GM18499 (cell line): ENCODE measurements around the gene PLIN4.

Experiments
- ATAC-seq: cut with Tn5 transposase; IDR thresholded peaks from one replicate; pipeline ENCODE4 v1.9.1; 2021; ENCODE audit warnings: moderate number of reproducible peaks; ENCODE audit not compliant: insufficient read depth, unreplicated experiment

Gene PLIN4

GRCh38 chr19:4493929-4494690 is 24.2 kb downstream of the PLIN4 start:
- ATAC-seq: no peak

DNA sequence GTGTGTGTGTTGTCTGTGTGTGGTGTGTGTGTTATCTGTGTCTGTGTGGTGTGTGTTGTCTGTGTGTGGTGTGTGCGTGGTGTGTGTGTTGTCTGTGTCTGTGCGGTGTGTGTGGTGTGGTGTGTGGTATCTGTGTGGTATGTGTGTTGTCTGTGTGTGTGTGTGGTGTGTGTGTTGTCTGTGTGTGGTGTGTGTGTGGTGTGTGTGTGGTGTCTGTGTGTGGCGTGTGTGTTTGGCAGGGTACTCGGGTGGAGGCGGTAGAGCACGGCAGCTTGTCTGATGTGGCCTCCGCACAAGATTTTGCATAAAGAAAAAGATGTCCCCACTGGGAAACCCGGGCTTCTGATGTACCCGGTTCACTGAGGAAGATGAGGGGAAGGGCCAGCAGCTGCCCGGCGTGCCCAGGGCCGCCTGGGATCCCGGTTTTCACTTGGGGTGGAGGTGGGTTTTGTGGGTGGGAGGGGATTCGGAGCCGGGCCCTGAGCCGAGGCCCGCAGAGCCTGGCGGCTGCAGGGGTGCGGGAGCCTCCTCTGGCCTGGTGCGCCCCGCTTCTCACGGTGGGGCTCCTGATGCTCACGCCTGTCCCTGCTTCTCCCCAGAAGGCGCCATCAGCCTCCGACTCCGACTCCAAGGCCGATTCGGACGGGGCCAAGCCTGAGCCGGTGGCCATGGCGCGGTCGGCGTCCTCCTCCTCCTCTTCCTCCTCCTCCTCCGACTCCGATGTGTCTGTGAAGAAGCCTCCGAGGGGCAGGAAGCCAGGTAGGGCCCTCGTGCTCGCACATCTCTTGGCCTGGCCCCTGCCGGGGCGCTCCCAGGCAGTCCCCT is 25.0 kb downstream of the PLIN4 start:
- ATAC-seq: no peak

DNA sequence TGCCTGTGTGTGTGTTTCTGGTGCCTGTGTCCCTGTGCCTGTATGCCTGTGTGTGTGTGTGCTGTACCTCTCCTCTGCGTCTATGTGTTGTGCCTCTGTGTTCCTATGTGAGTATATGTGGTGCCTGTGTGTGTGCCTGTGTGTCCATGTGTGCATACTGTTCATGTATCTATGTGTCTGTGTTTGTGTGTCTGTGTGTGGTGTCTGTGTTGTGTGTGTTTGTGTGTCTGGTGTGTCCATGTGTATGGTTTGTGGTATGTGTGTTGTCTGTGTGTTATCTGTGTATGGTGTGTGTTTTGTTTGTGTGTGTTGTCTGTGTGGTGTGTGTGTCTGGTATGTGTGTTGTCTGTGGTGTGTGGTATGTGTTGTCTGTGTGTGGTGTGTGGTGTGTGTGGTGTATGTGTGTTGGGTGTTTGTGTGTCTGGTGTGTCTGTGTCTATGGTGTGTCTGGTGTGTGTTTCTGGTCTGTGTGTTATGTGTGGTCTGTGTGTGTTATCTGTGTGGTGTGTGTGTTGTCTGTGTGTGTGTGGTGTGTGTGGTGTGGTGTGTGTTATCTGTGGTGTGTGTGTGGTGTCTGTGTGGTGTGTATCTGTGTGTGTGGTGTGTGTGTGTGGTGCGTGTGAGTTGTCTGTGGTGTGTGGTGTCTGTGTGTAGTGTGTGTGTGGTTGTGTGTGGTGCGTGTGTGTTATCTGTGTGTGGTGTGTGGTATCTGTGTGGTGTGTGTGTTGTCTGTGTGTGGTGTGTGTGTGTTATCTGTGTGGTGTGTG is 25.8 kb downstream of the PLIN4 start:
- ATAC-seq: no peak

DNA sequence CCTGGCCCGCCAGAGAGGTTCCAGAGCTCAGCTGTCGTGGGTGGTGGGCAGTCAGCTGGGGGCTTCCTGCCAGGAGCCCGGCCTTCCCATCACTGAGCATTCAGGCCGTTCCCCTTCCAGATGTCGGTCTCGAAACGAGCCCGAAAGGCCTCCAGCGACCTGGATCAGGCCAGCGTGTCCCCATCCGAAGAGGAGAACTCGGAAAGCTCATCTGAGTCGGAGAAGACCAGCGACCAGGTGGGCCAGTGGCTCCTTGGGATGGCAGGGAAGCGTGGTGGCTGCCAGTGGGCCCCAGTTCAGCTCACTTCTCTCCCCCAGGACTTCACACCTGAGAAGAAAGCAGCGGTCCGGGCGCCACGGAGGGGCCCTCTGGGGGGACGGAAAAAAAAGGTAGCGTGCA is 26.8 kb downstream of the PLIN4 start:
- no peak for ATAC-seq

DNA sequence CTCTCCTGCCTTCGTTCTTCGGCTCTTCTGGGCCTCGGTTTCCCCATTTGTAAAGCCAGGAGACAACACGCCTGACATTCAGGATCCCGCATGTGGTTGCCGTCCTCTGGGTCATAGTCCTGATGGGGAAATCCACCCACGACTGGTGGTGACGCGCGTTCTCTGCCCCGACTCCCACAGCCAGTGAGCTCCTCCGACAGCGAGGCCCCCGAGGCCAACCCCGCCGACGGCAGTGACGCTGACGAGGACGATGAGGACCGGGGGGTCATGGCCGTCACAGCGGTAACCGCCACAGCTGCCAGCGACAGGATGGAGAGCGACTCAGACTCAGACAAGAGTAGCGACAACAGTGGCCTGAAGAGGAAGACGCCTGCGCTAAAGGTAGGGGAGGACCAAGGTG is 29.8 kb downstream of the PLIN4 start:
- no peak for ATAC-seq

DNA sequence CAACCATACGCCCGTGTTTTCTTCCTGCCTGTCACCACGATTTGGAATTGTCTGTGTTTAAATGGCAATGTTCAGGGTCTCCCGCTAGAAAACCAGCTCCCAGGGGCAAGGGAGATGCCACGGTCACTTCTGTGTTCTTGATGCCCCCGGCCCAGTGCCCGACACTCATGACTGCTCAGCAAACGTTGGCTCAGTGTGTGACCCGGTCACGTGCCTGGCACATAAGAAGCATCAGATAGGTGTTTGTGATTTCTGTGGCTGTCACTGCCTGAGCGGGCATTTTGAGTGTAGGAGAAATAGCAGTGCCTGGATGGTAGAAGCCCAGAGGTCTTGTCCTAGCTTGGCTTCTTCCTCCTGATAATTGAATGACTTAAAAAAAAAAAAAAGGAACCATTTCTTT is 30.7 kb downstream of the PLIN4 start:
- ATAC-seq: no peak

DNA sequence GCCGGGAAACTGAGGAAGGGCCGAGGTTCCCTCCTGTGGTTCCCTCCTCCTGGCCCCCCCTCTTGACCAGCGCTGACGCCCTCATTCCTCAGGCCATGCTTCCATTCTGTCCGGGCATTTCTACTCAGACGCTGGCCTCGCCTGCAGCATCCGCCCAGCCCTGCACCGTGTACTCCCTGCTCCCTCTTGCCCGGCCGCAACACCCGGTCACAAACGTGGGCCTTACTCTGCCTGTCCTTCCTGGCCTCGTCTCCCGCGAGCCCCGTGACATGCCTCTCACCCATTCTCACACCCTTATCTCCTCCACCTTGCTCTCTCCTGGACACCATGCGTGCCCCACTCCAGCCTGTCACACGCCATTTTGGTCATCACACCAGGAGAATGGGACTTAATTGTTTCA is 34.9 kb downstream of the PLIN4 start:
- ATAC-seq: no peak

DNA sequence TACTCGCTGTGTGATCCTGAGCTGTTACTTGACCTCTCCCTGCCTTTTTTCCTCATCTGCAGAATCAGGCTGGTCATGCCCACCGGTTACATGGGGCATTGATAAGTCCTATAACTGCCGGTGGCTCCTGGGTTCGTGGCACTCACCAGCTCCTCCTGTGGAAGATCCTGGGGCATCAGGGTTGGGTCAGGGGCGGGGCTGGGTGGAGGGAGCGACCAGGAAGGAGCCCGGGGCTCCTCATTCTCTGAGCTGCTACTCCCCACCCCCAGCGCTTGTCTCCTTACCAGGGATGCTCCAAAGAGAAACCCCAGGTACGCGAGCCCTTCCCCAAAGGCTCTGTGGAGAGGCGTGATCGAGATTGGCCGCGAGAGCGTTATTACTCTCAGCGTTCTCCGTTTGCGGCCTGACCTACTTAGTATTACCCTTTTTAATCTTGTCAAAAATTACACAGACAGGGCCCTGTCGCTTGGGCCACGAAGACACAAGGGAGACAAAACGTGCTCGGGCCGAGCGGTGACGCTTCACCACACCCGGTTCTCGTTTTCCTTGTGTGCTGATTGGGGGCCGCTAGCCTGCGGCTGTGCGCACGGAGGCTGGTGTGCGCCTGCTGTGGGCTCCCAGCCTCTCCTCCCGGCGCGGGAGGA is 35.4 kb downstream of the PLIN4 start:
- ATAC-seq: no peak

DNA sequence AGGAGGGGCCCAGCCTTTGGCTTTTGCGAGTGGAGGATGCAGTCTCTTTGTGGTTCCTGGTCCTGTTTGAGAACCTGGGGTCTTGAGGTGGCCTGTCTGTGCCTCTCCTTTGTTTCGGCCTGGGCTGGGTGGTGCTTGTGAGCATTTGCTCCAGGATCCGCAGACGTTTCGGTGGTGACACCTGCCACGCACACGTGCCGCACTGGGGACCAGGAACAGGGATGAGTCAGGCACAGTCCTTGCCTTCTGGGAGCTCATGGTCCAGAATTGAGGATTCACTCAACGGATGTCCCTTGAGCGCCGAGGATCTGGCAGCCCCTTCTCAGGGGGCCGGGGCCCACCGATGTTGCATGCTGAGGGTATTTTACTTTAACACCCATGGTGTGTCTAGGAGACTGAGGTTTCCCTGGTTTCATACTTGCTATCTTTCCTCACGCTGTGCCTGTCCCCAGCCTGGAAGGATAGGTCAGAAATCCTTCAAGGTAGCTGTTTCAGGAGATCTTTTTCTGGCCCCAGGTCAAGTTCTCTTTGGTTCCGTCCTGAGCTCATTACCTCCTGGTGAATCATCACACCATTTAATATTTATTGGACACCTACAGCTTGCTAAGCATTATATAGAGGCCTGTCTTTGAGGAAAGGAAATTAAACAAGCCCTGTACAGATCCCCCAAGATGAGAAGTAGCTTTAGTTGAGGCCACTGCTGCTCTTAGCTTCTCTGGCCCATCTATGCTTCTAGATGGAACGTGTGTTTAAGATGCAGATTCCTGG is 41.1 kb downstream of the PLIN4 start:
- ATAC-seq: no peak

GRCh38 chr19:4474514-4475022 is 43.7 kb downstream of the PLIN4 start:
- no peak for ATAC-seq

DNA sequence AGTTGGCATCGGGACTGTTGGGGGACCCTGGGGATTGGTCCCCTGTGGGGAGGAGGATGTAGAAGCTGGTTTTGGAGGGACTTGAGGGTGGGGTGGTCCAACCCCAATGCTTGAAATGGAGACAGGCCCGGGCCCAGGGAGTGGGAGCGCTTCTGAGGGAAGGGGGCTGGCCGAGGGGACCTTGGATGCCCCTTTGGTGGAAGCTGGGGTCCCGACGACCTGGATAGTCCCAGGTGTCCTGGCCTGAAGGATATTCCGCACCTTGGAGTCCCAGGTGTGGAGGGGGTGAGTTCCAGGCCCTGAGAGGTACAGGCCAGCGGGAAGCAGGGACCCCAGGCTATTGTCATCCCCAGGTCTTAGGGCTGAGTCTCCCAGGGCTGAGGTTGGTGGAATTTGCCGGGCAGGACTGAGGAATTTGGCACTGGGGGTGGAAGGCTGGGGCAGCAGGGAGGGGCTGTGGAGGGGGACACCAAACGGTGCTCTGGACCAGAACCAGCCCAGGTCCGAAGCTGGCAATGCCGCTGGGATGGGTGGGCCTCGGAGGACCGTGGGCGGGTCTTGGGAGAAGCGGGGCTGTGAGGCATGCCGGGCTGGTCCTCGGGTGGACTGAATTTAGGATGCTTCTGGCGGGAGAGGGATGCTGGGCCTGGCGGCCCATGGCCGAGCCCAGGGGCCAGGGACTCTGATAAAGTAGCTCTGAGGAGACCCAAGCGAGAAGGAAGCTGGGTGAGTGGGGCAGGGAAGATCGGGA is 44.3 kb downstream of the PLIN4 start:
- ATAC-seq: no peak

- no peak for ATAC-seq
Measured at GRCh38 chr19:4473011-4473762, 45.1 kb downstream of the PLIN4 start.

DNA sequence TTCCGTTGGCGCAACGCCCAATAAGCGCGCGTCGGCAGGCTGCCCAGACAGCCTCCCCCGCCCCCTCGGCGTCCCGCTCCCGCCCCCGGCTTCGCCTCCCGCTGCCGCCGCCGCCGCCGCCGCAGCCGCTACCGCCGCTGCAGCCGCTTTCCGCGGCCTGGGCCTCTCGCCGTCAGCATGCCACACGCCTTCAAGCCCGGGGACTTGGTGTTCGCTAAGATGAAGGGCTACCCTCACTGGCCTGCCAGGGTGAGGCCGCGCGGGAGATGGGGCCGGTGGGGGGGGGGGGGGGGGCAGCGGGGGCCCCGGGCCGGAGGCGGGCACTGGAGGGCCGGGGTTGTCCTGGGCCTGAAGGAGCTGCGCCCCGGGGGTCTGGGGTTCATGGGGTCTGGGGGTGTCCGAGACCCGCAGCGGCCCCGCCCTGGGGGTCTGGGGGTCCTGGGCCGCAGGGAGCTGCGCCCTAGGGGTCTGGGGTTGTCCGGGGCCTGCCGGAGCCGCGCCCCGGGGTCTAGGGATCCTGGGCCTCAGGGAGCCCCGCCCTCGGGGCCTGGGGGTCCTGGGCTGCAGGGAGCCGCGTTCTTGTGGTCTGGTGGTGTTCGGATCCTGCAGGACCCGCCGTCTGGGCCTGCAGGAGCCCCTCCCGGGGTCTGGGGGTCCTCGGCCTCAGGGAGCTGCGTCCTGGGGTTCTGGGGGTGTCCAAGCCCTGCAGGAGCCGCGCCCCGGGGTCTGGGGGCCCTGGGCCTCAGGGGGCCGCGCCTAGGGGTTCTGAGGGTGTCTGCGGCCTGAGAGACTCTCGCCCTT is 45.9 kb downstream of the PLIN4 start, which contains the start of gene HDGFL2:
Gene HDGFL2 (plus strand): TSS at position 124 of the 801 bp plus-strand sequence. CDS start 54 bp downstream, at position 178.
- ATAC-seq: no peak

DNA sequence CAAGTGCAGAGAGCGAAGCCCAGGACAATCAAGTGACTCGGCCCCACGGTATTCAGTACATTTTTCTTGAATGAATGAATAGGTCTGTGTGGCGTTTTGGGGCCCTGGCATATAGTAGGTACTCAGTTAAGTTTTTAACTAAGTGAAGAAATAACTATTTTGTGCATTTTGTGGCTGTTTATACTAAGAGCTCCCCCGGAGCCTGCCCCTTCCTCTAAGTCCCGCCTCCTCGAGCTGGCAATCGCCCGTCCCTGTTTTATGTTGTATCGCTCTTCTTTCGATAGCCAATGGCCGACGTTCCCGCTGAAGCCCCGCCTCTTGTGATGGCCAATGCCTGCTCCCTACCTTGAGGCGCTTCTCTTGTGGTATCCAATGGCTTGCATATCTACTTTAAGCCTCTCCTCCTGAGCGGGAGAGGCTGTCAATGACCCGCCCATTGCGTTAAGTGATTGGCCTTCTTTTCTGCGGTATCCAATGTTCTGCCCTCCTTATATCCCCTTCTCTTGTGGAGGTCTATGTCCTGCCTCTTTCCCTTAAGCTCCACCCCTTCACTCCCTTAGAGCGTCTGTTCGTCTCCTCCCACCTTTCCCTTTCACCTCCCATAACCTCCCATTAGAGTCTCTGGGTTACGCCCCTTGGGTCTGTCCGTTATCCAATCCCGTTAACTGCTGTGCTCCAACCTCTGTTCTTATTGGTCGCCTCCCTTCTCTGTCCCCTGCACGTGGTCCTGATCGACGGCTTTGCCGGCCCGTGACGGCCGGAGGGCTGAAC is 46.7 kb downstream of the PLIN4 start:
- ATAC-seq: peak; percentile 80

GRCh38 chr19:4467835-4468234 is 50.5 kb downstream of the PLIN4 start:
- ATAC-seq: no peak

DNA sequence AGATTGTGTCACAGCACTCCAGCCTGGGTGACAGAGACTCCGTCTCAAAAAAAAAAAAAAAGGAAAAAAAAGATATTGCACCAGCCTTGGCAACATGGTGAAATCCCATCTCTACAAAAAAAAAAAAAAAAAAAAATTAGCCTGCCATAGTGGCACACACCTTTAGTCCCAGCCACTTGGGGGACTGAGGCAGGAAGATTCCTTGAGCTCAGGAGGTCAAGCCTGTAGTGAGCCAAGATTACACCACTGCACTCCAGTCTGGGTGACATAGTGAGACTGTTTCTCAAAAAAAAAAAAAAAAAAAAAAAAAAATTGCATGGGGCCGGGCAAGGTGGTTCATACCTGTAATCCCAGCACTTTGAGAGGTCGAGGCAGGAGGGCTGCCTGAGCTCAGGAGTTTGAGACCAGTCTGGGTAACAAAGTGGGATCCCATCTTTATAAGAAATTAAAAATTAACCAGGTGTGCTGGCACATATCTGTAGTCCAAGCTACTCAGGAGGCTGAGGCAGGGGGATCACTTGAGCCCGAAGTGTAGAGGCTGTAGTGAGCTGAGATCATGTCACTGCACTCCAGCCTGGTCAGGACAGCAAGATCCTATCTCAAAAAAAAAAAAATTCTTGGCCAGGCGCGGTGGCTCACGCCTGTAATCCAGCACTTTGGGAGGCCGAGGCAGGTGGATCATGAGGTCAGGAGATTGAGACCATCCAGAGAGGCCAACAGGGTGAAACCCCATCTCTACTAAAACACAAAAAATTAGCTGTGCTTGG is 53.3 kb downstream of the PLIN4 start:
- no peak for ATAC-seq
